IMR-90 (cell line): ENCODE data around the gene TREML2. TPM values are rescaled to one million over a fixed set of nuclear protein-coding genes. Genes with fewer than 3 reads are reported as not detected.

ENCODE experiments used
- ATAC-seq: fragments of 200-7000 bp; cut with Tn5 transposase; 2 replicates; pipeline ENCODE4 v1.9.1; 2020; ENCODE audit warnings: low read depth, mild to moderate bottlenecking, moderate library complexity
- BruUV-seq: library from RNA; stranded (reverse); fragments of 400-500 nt; replicated peaks from 2 replicates; lab custom pipeline; 2021; lab: Mats Ljungman, UMichigan
- CTCF ChIA-PET: fragments of 300-600 bp; formaldehyde crosslinking; extraction: SDS; loops from one replicate; lab custom pipeline; 2021; ENCODE audit warnings: antibody characterized with exemption; lab: Yijun Ruan, JAX
- POLR2A ChIA-PET: fragments of 300-600 bp; sonication (Branson Sonifier 250); formaldehyde crosslinking; loops from one replicate; lab custom pipeline; 2022; ENCODE audit warnings: antibody characterized with exemption; ENCODE audit not compliant: unreplicated experiment; lab: Charles Lee
- DNase-seq: peaks from one replicate; pipeline ENCODE4 v3.0.0; 2013
- H2AFZ ChIP-seq: replicated peaks from 2 replicates; pipeline ENCODE3; 2013; ENCODE audit warnings: low read length, mild to moderate bottlenecking; ENCODE audit not compliant: poor library complexity
- H2AK5ac ChIP-seq: 2 replicates; pipeline ENCODE4 v1.6.1; 2013; ENCODE audit warnings: low read depth, low read length, inconsistent platforms
- H2AK9ac ChIP-seq: replicated peaks from 2 replicates; pipeline ENCODE3; 2013; ENCODE audit warnings: mild to moderate bottlenecking, low read depth, low read length, moderate library complexity; ENCODE audit not compliant: poor library complexity
- H2BK120ac ChIP-seq: 2 replicates; pipeline ENCODE4 v1.6.1; 2013; ENCODE audit warnings: low read depth, low read length, inconsistent platforms
- H2BK15ac ChIP-seq: 3 replicates; pipeline ENCODE4 v1.6.1; 2013; ENCODE audit warnings: low read depth, low read length, inconsistent platforms
- H2BK20ac ChIP-seq: 2 replicates; pipeline ENCODE4 v1.6.1; 2013; ENCODE audit warnings: low read depth, mild to moderate bottlenecking, inconsistent platforms, low read length, moderate library complexity
- H2BK5ac ChIP-seq: 2 replicates; pipeline ENCODE4 v1.6.1; 2013; ENCODE audit warnings: mild to moderate bottlenecking, low read depth, low read length, inconsistent platforms; ENCODE audit not compliant: poor library complexity, severe bottlenecking
- H3K14ac ChIP-seq: replicated peaks from 2 replicates; pipeline ENCODE4 v1.6.1; 2013; ENCODE audit warnings: low read depth, low read length, inconsistent platforms
- H3K18ac ChIP-seq: 2 replicates; pipeline ENCODE4 v1.6.1; 2013; ENCODE audit warnings: low read depth, low read length, control low read depth
- H3K23ac ChIP-seq: 2 replicates; pipeline ENCODE4 v1.6.1; 2013; ENCODE audit warnings: low read depth, low read length, inconsistent platforms
- H3K27ac ChIP-seq: 2 replicates; pipeline ENCODE4 v1.5.1; 2013; ENCODE audit warnings: mild to moderate bottlenecking, control low read depth, low read length; ENCODE audit not compliant: insufficient read depth
- H3K27me3 ChIP-seq: 2 replicates; pipeline ENCODE4 v1.6.1; 2013; ENCODE audit warnings: low read length; ENCODE audit not compliant: control insufficient read depth, insufficient read depth
- H3K36me3 ChIP-seq: 2 replicates; pipeline ENCODE4 v1.6.1; 2013; ENCODE audit warnings: low read length, mixed read lengths; ENCODE audit not compliant: control insufficient read depth, insufficient read depth
- H3K4ac ChIP-seq: 2 replicates; pipeline ENCODE4 v1.6.1; 2013; ENCODE audit warnings: low read depth, low read length, inconsistent platforms
- H3K4me1 ChIP-seq: 2 replicates; pipeline ENCODE4 v1.6.1; 2013; ENCODE audit warnings: low read length, mixed read lengths; ENCODE audit not compliant: control insufficient read depth, insufficient read depth
- H3K4me2 ChIP-seq: 2 replicates; pipeline ENCODE4 v1.6.1; 2013; ENCODE audit warnings: low read depth, mild to moderate bottlenecking, control low read depth, low read length, moderate library complexity
- H3K4me3 ChIP-seq: 2 replicates; pipeline ENCODE4 v1.5.1; 2013; ENCODE audit warnings: low read depth, mild to moderate bottlenecking, control low read depth, low read length, moderate library complexity; ENCODE audit not compliant: insufficient read depth
- H3K56ac ChIP-seq: 2 replicates; pipeline ENCODE4 v1.6.1; 2013; ENCODE audit warnings: low read length, inconsistent platforms; ENCODE audit not compliant: insufficient read depth; ENCODE audit errors: extremely low read depth
- H3K79me1 ChIP-seq, 2 experiments: 2 replicates each; pipeline ENCODE4 v1.6.1; 2013; ENCODE audit warnings: low read length in 2 of 2, inconsistent platforms in 1 of 2, low read depth in 1 of 2
- H3K9ac ChIP-seq: 2 replicates; pipeline ENCODE4 v1.6.1; 2013; ENCODE audit warnings: low read depth, low read length, control low read depth
- H3K9me1 ChIP-seq: 2 replicates; pipeline ENCODE4 v1.6.1; 2013; ENCODE audit warnings: low read length, inconsistent platforms; ENCODE audit not compliant: insufficient read depth
- H3K9me3 ChIP-seq: 2 replicates; pipeline ENCODE4 v1.6.1; 2013; ENCODE audit warnings: low read length; ENCODE audit not compliant: control insufficient read depth, insufficient read depth
- H4K20me1 ChIP-seq: 2 replicates; pipeline ENCODE4 v1.6.1; 2013; ENCODE audit warnings: low read length, inconsistent platforms; ENCODE audit not compliant: insufficient read depth
- H4K5ac ChIP-seq: 2 replicates; pipeline ENCODE4 v1.6.1; 2013; ENCODE audit warnings: mild to moderate bottlenecking, low read depth, low read length, control low read depth
- H4K8ac ChIP-seq, 2 experiments: 2 replicates each; pipeline ENCODE4 v1.6.1; 2013; ENCODE audit warnings: low read depth in 2 of 2, low read length in 2 of 2, control low read depth in 1 of 2, inconsistent platforms in 1 of 2
- H4K91ac ChIP-seq: 2 replicates; pipeline ENCODE4 v1.6.1; 2013; ENCODE audit warnings: low read depth, low read length, inconsistent platforms; ENCODE audit not compliant: insufficient read depth
- CTCF ChIP-seq: conservative IDR thresholded peaks from 2 replicates; pipeline ENCODE4 v1.5.1; 2012; ENCODE audit warnings: mild to moderate bottlenecking, low read depth, low read length, improper control_type of control experiment
- RAD21 ChIP-seq: IDR thresholded peaks from 2 replicates; pipeline ENCODE4 v1.6.1; 2012; ENCODE audit warnings: low read length, improper control_type of control experiment
- WGBS, 2 experiments: methylation state at CpG; one replicate each; pipeline versions ENCODE4 v1.1.5 to v1.1.7; 2013; ENCODE audit warnings: missing lambda C conversion rate in 2 of 2; ENCODE audit not compliant: insufficient read length in 1 of 2; ENCODE audit errors: extremely low coverage in 2 of 2; 5-methylcytosine and 5-hydroxymethylcytosine counted together
- dilution Hi-C: fragments of 300-500 bp; cut with HindIII; formaldehyde crosslinking; loops from one replicate; pipeline ENCODE4 v1.14.3; 2018; ENCODE audit warnings: low sequenced_read_pairs; ENCODE audit not compliant: unreplicated experiment
- in situ Hi-C: fragments of 300-500 bp; cut with MboI; formaldehyde crosslinking; loops from 3 replicates; pipeline ENCODE4 v1.14.3; 2019; ENCODE audit warnings: low sequenced_read_pairs, inconsistent platforms, mixed read lengths
- intact Hi-C: fragments of 100-400 bp; cut with micrococcal nuclease; formaldehyde crosslinking; loops from 2 replicates; pipeline ENCODE4 v1.10.0; 2022
- polyA plus RNA-seq, 3 experiments: library from polyadenylated mRNA; depleted of rRNA; stranded (reverse); fragments of >200 nt; gene quantifications; 2 replicates each; pipeline ENCODE4 v1.2.3, GENCODE V29; 2012; ENCODE audit warnings: low replicate concordance in 1 of 3
- total RNA-seq: library from RNA; depleted of rRNA; stranded (reverse); fragments of >200 nt; gene quantifications from 2 replicates; pipeline ENCODE4 v1.2.3, GENCODE V29; 2012
- TF ChIP-seq, protein P1 (sequence below): fragments of 150-350 bp; IDR thresholded peaks from 2 replicates; pipeline ENCODE4 v1.6.1; 2017; ENCODE audit warnings: mild to moderate bottlenecking, antibody characterized with exemption, low read length, low read depth

TREML2 gene
- total and polyA plus RNA-seq, 2 of the 4 experiments (the other 2 are of a cell fraction) = not detected

DNA sequence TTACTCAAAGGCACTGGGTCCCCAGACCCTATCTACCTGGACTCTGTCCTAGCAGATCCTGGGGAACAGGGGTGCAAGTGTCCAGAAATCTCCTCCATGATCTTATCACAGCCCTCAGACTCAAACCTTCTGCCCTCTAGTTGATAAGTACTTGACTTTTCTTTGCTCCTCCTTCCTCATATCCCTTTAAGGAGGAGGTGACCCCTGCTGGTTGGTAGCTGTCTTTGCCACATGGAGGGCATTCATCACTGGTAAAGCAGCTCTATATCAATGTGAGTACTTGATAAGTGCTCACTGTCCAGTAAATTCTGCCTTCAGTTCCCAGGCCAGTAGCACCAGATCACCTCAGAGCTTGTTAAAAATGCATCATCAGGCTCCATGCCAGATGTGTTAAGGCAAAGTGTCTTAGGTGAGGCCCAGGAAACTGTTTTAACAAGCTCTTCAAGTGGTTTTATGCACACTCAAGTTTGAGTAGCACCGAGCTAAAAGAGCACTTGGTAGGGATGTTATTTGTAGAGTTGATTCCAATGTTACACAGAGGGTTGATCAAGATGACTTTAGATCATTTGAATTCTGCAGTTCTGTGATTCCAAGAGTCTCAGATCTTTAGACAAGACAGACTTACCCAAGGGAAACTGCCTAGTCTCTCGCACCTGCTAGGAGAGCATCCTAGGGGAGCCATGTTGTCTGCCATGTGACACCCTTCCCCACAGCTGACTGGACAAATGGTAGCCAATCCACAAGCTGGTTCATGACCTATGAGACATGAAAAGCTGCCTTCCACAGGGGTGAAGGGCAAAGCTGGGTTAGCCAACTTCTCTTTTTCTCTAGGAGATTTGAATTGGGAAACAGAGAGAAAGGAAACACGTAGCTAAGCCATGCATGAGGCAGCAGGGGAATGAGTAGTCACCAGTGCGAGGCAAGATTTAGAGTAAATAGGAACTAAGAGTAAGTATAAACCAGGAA, 18.6 kb downstream of the TREML2 start:
- Histone ChIP-seq H4K91ac (no peak overlapping the region), H3K4ac (no peak overlapping the region), H4K5ac (no peak overlapping the region), H2AK9ac (no peak overlapping the region), H3K23ac (no peak overlapping the region), H3K27me3 (peaks cover 16% of the 10 kb centered on the region; the same call in 1 of the 2 replicates), H3K4me3 (no peak overlapping the region), H3K27ac (no peak overlapping the region), H3K18ac (no peak overlapping the region), H4K8ac (no peak overlapping the region), H3K14ac (no peak overlapping the region), H2AK5ac (no peak overlapping the region), H3K4me2 (no peak overlapping the region), H2BK5ac (no peak overlapping the region), H3K79me1 (no peaks in the 10 kb centered on the region), H3K56ac (no peak overlapping the region), H3K9me1 (no peaks in the 10 kb centered on the region), H2BK20ac (no peak overlapping the region), H3K36me3 (no peaks in the 10 kb centered on the region), H2BK120ac (no peak overlapping the region), H3K9me3 (no peaks in the 10 kb centered on the region), H4K20me1 (no peaks in the 10 kb centered on the region), H2BK15ac (no peak overlapping the region), H2AFZ (no peak overlapping the region), H3K9ac (no peak overlapping the region), H3K4me1 (no peaks in the 10 kb centered on the region)
- ChIA-PET CTCF (interaction anchor here (0.6 to 1.4 kb wide), 5 partner anchors 13 to 136 kb away, joined by 3 to 7 read pairs (median 3); no protein-coding TSS in a partner anchor), POLR2A (no interaction called here)
- in situ Hi-C loops (loop anchor here (10.0 kb wide), 1 partner anchor 88 kb away; no protein-coding TSS in a partner anchor), intact Hi-C loops (loop anchor here (1.0 kb wide), 2 partner anchors 90 to 108 kb away; no protein-coding TSS in a partner anchor), dilution Hi-C loops (no loop called here)
- TF ChIP-seq CTCF (peak; percentile 58), RAD21 (peak; percentile 49)
- TF ChIP-seq, protein P1, sequence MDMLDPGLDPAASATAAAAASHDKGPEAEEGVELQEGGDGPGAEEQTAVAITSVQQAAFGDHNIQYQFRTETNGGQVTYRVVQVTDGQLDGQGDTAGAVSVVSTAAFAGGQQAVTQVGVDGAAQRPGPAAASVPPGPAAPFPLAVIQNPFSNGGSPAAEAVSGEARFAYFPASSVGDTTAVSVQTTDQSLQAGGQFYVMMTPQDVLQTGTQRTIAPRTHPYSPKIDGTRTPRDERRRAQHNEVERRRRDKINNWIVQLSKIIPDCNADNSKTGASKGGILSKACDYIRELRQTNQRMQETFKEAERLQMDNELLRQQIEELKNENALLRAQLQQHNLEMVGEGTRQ = no peak
- peak; percentile 55 for DNase-seq
- WGBS, 2 experiments = 0% methylated on average over 1 of the region's 4 CpGs; no CpG with 5 or more reads in 1 of the 2 experiments
- ATAC-seq = peak; percentile 98
- BruUV-seq = no TSS peak
